Activated naive CD4-positive, alpha-beta T cell treated with Interleukin-2 at 50 U/mL for 16 hours (primary cell): Measurements from ENCODE around the gene TFCP2L1.

Source experiments
- DNase-seq: peaks from one replicate; pipeline ENCODE4 v3.0.0-alpha.2; 2020

Gene TFCP2L1

GRCh38 chr2:121191191-121192170 is 93.5 kb downstream of the TFCP2L1 start:
- DNase-seq = no peak

DNA sequence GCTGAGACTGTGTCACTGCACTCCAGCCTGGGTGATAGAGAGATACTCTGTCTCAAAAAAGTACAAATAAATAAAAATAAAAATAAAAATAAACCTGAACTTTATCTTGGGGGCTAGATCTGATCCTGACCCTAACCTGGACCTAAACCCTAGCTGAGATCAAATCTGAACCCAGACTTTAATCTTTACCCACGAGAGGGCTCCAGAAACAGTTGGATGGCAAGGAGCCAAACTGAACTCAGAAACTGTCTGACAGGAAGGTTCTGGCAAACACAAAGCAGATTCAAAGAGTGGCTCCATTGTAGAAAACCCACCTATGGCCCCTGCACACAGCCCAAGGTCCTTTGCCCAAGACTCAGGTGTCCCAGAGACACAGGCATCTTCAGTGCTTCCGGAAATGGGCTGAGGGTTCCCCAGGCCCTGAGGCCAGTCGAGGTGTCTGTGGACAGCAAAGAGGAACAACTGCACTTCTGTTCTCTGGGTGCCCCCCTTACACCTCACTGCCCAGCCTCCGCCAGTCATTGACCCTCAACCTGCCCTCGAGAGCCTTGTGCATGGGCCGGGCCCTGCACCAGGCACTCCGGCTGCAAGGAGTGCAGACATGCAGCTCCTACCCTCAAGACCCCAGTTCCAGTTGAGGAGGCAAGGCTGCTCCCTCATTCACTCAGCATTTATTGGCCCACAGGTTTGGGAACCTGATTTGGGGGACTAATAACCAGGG is 95.2 kb downstream of the TFCP2L1 start:
- DNase-seq = no peak

- no peak for DNase-seq
Measured at GRCh38 chr2:121189011-121189410, 96.0 kb downstream of the TFCP2L1 start.

GRCh38 chr2:121187982-121188411 is 97.0 kb downstream of the TFCP2L1 start:
- DNase-seq = no peak

GRCh38 chr2:121187351-121187981 is 97.5 kb downstream of the TFCP2L1 start:
- DNase-seq = no peak

DNA sequence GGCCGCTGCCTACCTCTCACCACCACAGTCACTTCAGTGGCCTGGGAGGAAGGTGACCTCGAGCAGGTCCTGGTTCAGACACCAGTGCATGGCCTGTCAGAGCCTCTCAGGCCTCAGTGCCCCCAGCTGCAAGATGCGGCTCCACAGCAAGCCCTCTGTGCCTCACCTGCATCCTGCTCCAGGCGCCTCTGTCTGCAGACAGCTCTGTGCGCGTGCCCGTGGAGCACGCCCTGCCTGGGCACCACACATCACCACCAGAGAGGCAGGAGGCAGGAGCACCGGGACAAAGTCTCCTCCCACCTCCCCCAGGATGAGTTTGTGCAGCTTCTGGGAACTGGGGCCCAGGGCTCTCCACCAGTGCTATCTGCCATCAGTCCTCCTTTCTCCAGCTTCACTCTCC is 98.7 kb downstream of the TFCP2L1 start:
- no peak for DNase-seq

GRCh38 chr2:121185571-121186074 is 99.4 kb downstream of the TFCP2L1 start:
- DNase-seq = no peak

DNA sequence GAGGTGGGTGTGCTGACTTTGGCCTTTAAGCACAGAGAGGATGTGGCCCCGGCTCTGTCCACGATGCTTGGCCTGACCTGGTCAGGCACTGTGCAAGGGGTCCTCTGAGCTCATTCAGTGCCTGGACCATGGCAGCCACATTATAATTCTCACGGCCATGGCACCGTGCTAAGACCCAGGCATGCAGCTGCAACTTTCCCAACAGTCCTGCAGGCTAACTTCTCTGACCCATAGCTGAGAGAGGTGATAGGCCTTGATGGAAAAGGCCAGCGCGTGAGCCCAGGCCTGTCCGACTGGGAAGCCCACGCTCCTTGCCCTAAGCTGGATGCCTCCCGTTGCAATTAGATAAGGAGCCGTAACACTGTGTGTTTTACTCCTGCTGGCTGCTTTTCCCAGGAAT is 99.9 kb downstream of the TFCP2L1 start:
- DNase-seq = no peak

GRCh38 chr2:121184248-121184862 is 100.6 kb downstream of the TFCP2L1 start:
- DNase-seq = no peak

DNA sequence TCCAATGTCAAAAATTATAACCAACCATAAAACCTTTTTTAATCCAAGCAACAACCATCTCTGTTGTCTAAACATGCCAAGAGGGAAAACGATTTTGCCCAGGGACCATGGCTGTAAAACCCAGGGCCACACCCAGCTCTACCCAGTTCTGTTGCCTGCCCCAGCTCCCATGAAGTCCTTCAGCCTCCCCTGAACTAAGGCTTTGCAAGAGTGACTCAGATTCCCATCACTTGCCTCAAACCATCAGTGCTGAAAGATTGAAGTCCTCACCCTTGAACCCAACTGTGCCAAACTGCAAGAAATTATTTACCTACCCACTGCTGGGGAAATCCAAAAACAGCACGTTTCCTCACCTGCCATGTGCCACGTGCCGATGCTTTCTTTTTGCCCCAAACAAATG is 102.5 kb downstream of the TFCP2L1 start:
- DNase-seq = no peak

DNA sequence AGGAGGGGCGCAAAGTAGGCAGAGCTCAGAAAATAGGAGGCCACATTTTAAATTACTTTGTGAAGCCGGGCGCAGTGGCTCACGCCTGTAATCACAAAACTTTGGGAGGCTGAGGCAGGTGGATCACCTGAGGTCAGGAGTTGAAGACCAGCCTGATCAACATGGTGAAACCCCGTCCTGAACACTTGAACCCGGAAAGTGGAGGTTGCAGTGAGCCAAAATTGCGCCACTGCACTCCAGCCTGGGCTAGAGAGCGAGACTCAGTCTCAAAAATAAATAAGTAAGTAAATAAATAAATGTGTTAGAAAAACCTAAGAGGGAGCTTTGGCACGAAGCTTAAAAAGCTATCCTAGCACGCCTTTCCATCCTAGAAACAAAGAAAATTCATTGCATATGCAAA is 105.5 kb downstream of the TFCP2L1 start:
- no peak for DNase-seq

- no peak for DNase-seq
Measured at GRCh38 chr2:121178730-121179129, 106.3 kb downstream of the TFCP2L1 start.

DNA sequence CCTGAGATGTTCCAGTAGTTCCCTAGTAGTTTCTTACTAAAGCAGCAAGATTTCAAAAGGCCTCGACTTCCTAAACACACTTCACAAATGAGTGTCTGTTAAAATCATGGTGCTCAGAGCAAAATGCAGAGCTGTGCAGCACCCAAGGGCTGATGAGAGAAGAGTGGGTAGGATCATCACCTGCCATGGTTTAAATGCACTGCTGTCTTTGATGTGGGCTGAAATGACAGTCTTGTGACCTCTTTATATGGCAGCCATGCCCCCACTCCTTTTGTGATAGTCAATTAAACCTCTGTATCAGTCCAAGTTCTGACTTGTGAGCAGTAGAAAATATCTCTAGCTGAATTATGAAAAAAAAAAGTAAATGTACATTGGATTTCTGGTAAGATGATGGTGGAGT is 107.1 kb downstream of the TFCP2L1 start:
- DNase-seq = no peak

DNA sequence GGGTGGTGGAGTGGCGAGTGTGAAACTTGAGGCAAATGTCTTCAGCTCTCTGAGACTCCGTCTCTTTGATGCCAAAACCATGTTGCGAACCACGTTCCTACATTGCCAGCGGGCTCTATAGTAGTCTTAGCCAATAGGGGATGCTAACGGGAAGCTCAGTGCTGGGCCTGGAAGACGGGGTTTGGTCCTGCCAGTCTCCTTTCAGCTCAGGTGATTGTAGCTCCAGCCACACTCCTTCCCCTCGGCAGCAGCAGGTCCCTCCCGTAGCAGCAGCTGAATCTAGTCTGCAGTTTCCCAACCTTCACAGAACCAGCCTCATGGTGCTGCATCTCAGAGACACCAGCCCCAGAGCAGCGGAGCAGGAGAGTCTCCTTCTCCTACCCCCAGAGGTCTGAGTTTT is 109.7 kb downstream of the TFCP2L1 start:
- no peak for DNase-seq

- DNase-seq = no peak
Measured at GRCh38 chr2:121173806-121174205, 111.2 kb downstream of the TFCP2L1 start.

- no peak for DNase-seq
Measured at GRCh38 chr2:121173112-121173511, 111.9 kb downstream of the TFCP2L1 start.

GRCh38 chr2:121172456-121172855 is 112.5 kb downstream of the TFCP2L1 start:
- DNase-seq = no peak

DNA sequence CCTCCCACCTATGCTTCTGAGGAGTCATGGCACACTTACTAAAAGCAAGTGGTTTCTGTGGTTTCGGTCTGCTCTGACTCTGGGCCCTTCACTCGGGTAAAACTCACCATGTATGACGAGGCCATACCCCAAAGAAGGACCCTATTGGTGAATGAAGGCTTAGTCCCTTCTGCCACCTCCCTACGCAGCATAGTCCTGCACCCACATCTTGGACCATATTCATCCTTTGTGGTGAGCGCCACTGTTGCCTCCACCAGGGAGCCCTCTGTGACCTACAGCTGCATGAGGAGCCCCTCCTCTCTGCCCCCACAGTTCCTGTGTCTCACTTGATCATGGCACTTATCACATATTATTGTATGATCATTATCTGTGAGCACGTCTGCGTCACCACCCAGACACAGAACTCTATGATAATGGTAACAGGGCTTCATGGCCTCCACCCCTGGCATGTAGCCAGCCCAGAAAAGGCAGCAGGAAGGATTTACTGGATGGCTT is 113.3 kb downstream of the TFCP2L1 start:
- no peak for DNase-seq

DNA sequence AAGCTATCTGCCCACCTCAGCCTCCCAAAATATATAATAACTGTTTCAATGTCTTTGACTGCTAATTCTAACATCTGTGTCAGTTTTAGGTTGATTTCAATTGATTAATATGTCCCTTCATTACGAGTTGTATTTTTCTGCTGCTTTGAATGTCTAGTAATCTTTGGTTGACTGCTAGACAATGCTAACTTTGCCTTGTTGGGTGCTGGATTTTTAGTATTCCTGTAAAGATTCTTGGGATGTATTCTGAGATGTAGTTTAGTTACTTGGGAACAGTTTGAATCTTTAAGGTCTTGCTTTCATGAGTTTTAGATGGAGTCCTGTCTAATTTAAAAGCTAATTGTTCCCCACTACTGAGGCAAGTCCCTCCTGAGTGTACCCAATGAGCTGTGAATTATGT is 114.4 kb downstream of the TFCP2L1 start:
- no peak for DNase-seq

DNA sequence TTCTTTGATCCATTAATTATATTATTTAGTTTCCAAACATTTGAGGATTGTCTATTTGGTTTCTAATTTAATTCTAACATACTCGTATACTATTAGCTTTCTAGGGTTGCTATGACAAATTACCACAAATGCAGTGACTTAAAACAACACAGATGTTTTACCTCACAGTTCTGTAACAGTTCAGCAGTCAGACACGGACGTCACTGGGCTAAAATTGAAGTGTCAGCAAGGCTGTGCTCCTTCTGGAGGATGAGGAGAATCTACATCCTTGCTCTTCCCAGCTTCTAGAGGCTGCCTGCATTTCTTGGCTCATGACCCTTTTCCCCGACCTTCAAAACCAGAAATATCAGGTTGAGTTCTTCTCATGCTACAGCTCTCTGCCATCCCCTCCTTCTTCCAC is 117.6 kb downstream of the TFCP2L1 start:
- no peak for DNase-seq
